Daoy (cell line): ENCODE results near the gene ANKMY1. TPM values are rescaled to one million over a fixed set of nuclear protein-coding genes. Genes with fewer than 3 reads are reported as not detected.

Experiments used
- DNase-seq: peaks from one replicate; pipeline ENCODE4 v3.0.0-alpha.2; 2015; ENCODE audit warnings: low read depth
- total RNA-seq: library from RNA; depleted of rRNA; stranded (reverse); fragments of >200 nt; shearing (Covaris generic); gene quantifications from 2 replicates; pipeline ENCODE4 v1.2.3, GENCODE V29; 2014

ANKMY1 gene
- total RNA-seq, 1 experiment from 2014 or later, result 4.7 TPM

DNA sequence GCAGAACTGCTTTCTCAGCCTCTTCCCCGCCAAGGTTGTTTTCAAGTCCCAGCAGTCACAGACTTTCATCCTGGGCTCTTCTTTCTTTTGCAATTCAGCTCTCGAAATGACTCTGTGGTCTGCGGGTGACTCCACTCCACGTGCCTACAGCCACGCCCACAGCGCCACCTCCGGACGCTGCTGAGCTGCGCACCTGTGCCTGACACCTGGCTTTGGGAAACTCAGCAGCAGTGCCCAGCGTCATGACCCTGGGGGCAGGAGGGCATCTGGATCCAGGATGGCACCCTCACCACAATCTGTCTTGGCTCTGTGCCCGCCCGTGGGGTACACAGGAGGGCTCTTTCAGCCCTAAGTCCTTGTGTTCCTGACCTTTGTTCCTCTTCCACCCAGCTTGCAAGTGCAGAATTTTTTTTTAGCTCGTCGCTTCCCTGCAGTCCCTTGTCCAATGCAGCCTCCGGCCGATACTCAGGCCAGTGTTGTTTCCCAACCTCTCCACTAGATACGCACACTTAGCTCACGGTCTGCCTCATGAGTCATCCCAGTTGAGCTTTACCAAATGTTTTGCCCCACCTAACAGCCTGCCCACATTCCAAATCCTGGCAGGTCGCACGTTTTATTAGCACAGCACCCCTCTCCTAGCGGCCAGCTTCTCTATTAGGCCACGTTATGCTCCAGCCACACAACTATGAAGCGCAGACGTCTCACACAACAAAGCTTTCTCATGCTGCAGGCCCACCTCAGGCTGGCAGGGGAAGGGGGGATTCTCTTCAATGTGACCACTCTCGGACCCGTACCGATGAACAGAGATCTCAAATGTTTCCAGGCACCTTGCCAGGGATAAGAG lies 22.2 kb upstream of the ANKMY1 start:
- peak; percentile 84 for DNase-seq

DNA sequence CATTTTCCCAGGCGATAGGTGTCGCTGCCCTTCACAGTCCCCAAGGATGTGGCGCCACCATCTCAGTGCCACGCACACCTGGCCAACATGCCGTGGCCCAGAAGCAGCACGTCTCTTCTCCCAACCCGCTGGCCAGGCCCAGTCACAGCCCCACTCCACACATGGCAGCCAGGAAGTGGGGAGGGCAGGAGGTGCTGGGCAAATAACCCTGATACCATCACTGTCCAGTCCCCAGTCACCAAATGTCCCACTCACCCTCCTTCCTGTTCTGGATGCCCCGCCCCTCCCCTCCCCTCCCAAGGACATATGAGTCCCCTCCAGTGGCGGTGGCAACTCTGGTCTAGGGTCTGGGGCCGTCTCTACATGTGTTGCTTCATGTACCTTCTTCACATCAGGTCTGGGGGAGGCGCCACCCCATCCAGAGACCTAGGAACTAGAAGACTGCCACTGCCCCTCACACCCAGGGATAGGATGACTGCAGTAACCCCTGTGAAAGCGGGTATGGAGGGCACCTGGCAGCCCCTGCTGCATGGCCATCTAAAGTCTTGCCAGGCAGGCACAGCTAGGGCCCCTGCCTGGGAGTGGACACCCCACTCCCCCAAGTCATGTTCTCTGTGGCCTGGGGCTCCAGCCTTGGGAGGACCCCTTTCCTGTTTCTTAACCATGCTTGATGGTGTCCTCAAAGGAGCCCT lies 21.4 kb upstream of the ANKMY1 start:
- DNase-seq, result no peak

- no peak for DNase-seq
These were observed 20.7 kb upstream of the ANKMY1 start for GRCh38 chr2:240578488-240578887.

GRCh38 chr2:240578110-240578450 lies 20.3 kb upstream of the ANKMY1 start:
- no peak for DNase-seq

DNA sequence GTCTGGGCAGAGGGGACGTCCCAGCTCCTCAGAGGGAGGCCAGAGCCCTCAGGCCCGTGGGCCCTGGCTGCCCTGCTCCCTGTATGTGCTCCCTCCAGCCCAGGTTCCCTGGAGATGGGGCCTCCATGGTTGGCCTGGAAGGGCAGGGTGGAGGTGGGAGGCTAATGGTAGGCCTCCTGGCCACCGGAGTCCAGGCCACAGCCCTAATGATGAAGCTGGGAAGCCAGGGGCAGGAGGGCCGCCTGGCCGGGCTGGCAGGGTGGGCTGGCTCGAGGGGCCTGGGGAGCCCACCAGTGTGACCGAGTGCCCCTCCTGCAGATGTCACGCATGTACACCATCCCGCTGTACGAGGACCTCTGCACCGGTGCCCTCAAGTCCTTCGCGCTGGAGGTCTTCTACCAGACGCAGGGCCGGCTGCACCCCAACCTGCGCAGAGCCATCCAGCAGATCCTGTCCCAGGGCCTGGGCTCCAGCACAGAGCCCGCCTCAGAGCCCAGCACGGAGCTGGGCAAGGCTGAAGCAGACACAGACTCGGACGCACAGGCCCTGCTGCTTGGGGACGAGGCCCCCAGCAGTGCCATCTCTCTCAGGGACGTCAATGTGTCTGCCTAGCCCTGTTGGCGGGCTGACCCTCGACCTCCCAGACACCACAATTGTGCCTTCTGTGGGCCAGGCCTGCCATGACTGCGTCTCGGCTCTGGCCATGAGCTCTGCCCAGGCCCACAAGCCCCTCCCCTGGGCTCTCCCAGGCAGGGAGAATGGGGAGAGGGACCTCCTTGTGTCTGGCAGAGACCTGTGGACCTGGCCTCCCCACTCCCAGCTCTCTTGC lies 19.7 kb upstream of the ANKMY1 start:
- DNase-seq, result no peak

DNA sequence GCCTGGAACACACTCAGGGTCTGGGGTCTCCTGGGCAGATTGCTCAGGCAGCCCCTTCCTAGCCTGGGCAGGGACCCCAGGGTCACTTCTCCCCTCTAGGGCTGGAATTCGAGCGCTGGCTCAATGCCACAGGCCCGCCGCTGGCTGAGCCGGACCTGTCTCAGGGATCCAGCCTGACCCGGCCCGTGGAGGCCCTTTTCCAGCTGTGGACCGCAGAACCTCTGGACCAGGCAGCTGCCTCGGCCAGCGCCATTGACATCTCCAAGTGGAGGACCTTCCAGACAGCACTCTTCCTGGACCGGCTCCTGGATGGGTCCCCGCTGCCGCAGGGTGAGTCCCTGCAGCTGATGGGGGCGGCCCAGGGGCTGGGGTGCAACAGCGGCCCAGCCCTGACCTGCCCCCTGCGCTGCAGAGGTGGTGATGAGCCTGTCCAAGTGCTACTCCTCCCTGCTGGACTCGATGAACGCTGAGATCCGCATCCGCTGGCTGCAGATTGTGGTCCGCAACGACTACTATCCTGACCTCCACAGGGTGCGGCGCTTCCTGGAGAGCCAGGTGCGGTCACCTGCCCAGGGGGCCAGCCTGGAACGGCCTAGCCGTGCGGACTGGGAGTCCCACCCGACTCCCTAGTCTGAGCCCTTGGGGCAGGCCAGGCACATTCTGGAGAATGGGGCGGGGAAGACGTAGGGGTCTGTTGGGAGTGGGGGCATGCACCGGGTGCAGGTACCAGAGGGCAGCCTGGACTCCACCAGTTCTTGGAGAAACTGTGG lies 18.8 kb upstream of the ANKMY1 start:
- DNase-seq, result no peak

DNA sequence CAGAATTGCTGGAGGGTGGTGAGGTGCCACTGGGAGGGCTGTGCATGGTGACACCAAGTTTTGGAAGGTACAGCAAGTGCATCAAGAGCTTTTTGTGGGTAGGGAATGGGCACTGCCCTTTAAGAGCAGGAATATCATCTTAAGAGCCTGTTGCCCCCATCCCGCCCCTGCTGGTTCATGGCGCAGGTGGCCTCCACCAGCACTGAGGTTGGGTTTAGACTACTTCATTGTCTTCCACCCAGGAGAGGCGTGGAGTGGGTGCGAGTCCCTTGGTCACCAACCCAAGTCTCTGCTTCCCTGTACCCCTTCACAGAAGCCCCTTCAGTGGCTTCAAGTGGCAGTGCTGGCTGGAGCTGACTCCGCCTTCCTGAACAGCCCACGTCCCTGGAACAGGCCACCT lies 18.2 kb upstream of the ANKMY1 start:
- no peak for DNase-seq

DNA sequence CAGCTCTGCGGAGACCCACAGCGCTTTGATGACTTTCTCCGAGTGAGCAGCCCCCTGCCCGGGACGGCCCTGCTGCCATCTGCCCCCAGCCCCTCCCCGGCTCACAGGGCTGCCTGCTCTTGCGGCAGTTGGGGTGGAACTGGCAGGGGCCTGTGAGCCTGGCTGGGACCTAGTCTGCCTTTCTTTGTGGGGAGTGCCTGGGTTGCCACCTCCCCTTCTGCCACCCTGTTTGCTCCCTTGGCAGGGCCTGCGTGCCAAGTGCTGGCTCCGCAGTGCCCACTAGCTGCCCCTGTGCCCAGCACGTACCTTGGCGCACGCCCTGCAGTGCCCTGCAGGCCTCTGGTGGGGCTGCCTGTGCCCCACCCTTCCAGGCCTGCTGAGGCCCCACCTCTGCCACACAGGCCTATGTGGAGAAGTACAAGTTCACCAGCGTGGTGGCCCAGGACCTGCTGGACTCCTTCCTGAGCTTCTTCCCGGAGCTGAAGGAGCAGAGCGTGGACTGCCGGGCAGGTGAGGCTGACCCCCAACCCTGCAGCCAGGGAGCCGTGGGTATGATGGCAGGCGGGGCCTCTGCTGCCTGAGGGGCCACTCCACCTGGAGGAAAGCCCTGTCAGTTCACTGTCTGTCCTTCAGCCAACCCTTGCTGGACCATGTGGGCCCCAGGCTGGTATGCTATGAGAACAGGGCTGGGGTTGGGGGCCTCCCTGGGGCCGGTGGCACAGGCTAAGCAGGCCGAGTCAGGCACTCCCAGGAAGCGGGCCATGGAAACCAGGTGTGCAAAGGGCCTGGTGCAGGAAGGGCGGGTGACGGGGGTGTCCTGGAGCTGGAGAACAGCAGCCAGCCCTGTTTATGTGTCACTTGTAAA lies 17.5 kb upstream of the ANKMY1 start:
- no peak for DNase-seq

GRCh38 chr2:240574386-240575100 lies 16.8 kb upstream of the ANKMY1 start:
- no peak for DNase-seq

DNA sequence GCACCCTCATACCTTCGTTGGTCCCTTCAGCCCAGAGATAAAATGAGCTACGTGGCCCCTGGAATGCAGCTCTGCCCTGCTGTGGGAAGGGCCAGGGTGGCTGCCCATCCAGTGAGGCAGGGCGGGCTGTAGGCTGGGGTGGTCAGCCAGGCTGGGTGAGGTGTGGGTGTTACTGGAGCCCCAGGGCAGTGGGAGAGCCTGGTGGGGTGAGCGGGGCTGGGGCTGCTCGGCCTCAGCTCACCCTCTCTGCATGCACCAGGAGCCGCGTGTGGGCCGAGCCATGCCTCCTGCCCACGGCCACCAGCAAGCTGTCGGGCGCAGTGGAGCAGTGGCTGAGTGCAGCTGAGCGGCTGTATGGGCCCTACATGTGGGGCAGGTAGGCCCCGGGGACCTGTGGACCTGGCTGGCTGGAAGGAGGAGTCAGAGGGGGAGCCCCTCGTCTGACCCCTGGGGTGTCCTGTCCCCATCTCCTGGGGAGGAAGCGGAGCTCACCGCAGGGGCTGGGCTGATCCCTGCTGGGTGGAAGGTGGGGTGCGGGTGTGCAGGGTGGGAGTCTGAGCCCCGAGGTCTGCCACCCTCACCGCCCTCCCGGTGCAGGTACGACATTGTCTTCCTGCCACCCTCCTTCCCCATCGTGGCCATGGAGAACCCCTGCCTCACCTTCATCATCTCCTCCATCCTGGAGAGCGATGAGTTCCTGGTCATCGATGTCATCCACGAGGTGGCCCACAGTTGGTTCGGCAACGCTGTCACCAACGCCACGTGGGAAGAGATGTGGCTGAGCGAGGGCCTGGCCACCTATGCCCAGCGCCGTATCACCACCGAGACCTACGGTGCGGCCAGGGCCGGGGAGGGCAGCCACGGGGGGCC lies 16.0 kb upstream of the ANKMY1 start:
- no peak for DNase-seq

GRCh38 chr2:240573071-240573515 lies 15.3 kb upstream of the ANKMY1 start:
- DNase-seq, result no peak

DNA sequence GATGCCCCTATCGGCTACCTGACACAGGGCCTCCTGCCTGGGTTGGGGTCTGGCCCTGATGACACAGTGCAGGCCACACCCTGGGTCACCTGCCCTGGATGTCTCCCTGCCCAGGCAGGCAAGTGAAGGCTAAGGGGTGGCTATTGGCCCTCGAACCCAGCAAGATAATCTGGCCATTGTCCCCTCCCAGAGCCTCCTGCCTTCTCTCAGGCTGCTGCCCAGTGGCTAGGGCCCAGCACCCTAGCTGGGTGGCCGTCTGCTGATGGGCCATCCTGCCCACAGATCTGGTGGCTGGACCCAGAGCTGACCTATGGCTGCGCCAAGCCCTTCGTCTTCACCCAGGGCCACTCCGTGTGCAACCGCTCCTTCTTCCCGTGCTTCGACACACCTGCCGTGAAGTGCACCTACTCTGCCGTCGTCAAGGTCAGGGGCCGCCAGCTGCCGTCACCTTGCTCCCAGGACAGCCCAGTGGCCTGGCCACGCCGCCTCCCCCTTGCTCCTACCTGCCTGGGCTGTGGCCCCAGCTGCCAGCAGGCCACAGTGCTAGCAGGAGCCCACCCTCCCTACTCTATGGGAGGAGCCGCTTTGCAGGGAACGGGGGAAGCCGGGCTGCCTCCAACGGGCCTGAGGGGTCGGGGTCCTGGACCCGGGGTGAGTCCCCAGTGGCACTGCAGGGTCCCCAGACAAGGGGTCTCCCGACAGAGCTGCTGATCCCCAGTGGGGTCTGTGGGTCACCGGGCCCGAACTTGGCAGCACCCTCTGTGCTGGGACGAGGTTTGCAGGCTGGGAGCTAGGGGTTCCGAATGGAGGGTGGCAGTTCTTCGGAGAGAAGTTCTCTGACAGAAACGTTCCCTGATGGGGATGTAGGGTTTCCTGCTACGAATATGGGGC lies 14.6 kb upstream of the ANKMY1 start:
- no peak for DNase-seq

DNA sequence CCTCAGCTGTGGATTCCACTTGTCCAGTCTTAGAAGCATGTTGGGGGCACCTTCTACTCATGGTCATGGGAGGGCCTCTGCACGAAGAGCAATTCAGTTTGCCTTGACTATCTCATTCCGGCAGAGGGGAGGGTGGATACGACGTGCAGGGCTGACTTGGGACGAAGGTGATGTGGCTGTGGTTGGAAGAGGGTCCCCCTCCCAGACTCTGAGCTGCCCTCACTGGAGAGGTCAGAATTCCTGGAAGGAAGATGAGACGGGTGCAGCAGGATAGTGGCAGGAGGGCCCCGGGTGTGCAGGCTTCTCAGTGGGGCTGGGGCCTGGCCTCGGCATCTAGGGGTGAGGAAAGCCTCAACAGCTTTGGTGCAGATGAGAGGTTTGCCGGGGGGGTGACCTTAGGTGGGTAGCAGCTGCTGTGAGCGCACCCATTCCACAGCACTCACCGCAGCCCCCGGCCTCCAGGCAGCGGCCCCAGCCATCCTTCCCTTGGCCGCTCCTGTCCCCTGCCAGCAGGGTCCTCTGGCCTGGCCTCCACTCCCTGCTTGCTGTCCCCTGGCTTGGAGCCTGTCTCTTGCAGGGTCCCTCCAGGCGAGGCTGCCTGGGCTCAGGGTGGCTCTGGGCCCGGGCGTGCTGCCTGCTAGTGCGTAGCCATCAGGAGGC lies 13.7 kb upstream of the ANKMY1 start:
- DNase-seq, result no peak

- DNase-seq, result no peak
These were observed 12.9 kb upstream of the ANKMY1 start for GRCh38 chr2:240570531-240571313.

- no peak for DNase-seq
These were observed 12.3 kb upstream of the ANKMY1 start for GRCh38 chr2:240569998-240570530.

GRCh38 chr2:240569523-240569997 lies 11.8 kb upstream of the ANKMY1 start:
- no peak for DNase-seq
